SK-N-SH (cell line): ENCODE data around the gene LRP1-AS. TPM values are rescaled to one million over a fixed set of nuclear protein-coding genes. Genes with fewer than 3 reads are reported as not detected.
A peak's percentile ranks its signal among the peaks of the same experiment; 100 is the strongest.

Experiments
- CTCF ChIA-PET: fragments of 300-600, 350-600 bp; formaldehyde crosslinking; extraction: SDS; loops from one replicate; lab custom pipeline; 2021; lab: Yijun Ruan, JAX
- POLR2A ChIA-PET: fragments of 350-600 bp; sonication (Branson Sonifier 250); formaldehyde crosslinking; extraction: SDS; loops from one replicate; lab custom pipeline; 2020; ENCODE audit warnings: antibody characterized with exemption, inconsistent platforms; lab: Yijun Ruan, JAX
- DNase-seq: peaks from one replicate; pipeline ENCODE4 v3.0.0; 2012
- H2AFZ ChIP-seq: fragments of 200-600 bp; sonication (generic); 2 replicates; pipeline ENCODE4 v1.8.1; 2016; ENCODE audit warnings: antibody characterized with exemption, mild to moderate bottlenecking, low read depth
- H3F3A ChIP-seq: fragments of 200-600 bp; sonication (generic); replicated peaks from 2 replicates; pipeline ENCODE3; 2016; ENCODE audit warnings: antibody characterized with exemption, mild to moderate bottlenecking; ENCODE audit not compliant: insufficient read depth
- H3K27ac ChIP-seq, 2 experiments: fragments of 200-500 bp in 1 of 2; fragments of 200-600 bp in 1 of 2; sonication (Bioruptor generic) in 1 of 2; sonication (generic), shearing (Covaris generic) in 1 of 2; 2 replicates each; pipeline versions ENCODE4 v1.5.1 to v1.6.1; 2014 to 2016; ENCODE audit warnings: low read depth in 2 of 2, inconsistent platforms in 1 of 2, low read length in 1 of 2, mild to moderate bottlenecking in 1 of 2, mixed read lengths in 1 of 2
- H3K27me3 ChIP-seq: fragments of 200-600 bp; sonication (generic), shearing (Covaris generic); 2 replicates; pipeline ENCODE4 v1.6.1; 2016; ENCODE audit warnings: mixed run types; ENCODE audit not compliant: insufficient read depth
- H3K36me3 ChIP-seq, 2 experiments: fragments of 200-500 bp in 1 of 2; fragments of 200-600 bp in 1 of 2; sonication (Bioruptor generic) in 1 of 2; sonication (generic) in 1 of 2; replicated peaks in 1 of 2; 2 replicates each; pipeline versions ENCODE3 to v1.5.1; 2014 to 2016; ENCODE audit warnings: low read length in 1 of 2, mild to moderate bottlenecking in 1 of 2; ENCODE audit not compliant: insufficient read depth in 2 of 2, control insufficient read depth in 1 of 2
- H3K4me1 ChIP-seq, 2 experiments: fragments of 200-500 bp in 1 of 2; fragments of 200-600 bp in 1 of 2; sonication (Bioruptor generic) in 1 of 2; sonication (generic), shearing (Covaris generic) in 1 of 2; 2 replicates each; pipeline versions ENCODE4 v1.5.1 to v1.6.1; 2014 to 2016; ENCODE audit warnings: low read depth in 1 of 2, low read length in 1 of 2, mixed run types in 1 of 2; ENCODE audit not compliant: insufficient read depth in 2 of 2, control insufficient read depth in 1 of 2
- H3K4me2 ChIP-seq: fragments of 200-600 bp; sonication (generic), shearing (Covaris generic); 2 replicates; pipeline ENCODE4 v1.6.1; 2017; ENCODE audit warnings: mixed run types
- H3K4me3 ChIP-seq, 2 experiments: fragments of 200-500 bp in 1 of 2; fragments of 200-600 bp in 1 of 2; sonication (Bioruptor generic) in 1 of 2; sonication (generic), shearing (Covaris generic) in 1 of 2; 2 replicates each; pipeline versions ENCODE4 v1.5.1 to v1.8.1; 2014 to 2016; ENCODE audit warnings: low read depth in 2 of 2, inconsistent platforms in 1 of 2, low read length in 1 of 2, mild to moderate bottlenecking in 1 of 2, mixed read lengths in 1 of 2, moderate library complexity in 1 of 2
- H3K79me2 ChIP-seq: fragments of 200-600 bp; sonication (generic); 2 replicates; pipeline ENCODE4 v1.8.1; 2017; ENCODE audit warnings: mild to moderate bottlenecking; ENCODE audit not compliant: insufficient read depth
- H3K9ac ChIP-seq: fragments of 200-600 bp; sonication (generic); 2 replicates; pipeline ENCODE4 v1.6.1; 2017; ENCODE audit warnings: mixed run types
- H3K9me2 ChIP-seq: fragments of 200-600 bp; sonication (generic); 2 replicates; pipeline ENCODE4 v1.6.1; 2017; ENCODE audit warnings: mixed run types
- H3K9me3 ChIP-seq: fragments of 200-600 bp; sonication (generic); 2 replicates; pipeline ENCODE4 v1.6.1; 2017; ENCODE audit warnings: mixed run types, mild to moderate bottlenecking, moderate library complexity
- H4K20me1 ChIP-seq: fragments of 200-600 bp; sonication (generic); 2 replicates; pipeline ENCODE4 v1.6.1; 2017; ENCODE audit warnings: mild to moderate bottlenecking, mixed run types; ENCODE audit not compliant: insufficient read depth
- CHD2 ChIP-seq: fragments of 150-350 bp; IDR thresholded peaks from 2 replicates; pipeline ENCODE4 v1.6.1; 2018; ENCODE audit warnings: low read length; ENCODE audit not compliant: partially characterized antibody
- FOXM1 ChIP-seq: IDR thresholded peaks from 2 replicates; pipeline ENCODE4 v1.4.0; 2012; ENCODE audit warnings: low read depth, mild to moderate bottlenecking
- GATA2 ChIP-seq: sonication (generic); formaldehyde crosslinking; IDR thresholded peaks from 2 replicates; pipeline ENCODE4 v1.5.0; 2020; ENCODE audit warnings: mild to moderate bottlenecking, missing genetic modification reagents
- JUND ChIP-seq: IDR thresholded peaks from 2 replicates; pipeline ENCODE4 v1.4.0; 2012
- NRF1 ChIP-seq: IDR thresholded peaks from 2 replicates; pipeline ENCODE4 v1.6.1; 2012; ENCODE audit warnings: low read depth, mild to moderate bottlenecking, low read length
- POLR2AphosphoS5 ChIP-seq: IDR thresholded peaks from 2 replicates; pipeline ENCODE4 v1.6.1; 2012; ENCODE audit warnings: low read depth, low read length
- RAD21 ChIP-seq: IDR thresholded peaks from 2 replicates; pipeline ENCODE4 v1.6.1; 2012; ENCODE audit warnings: mild to moderate bottlenecking, low read length
- RCOR1 ChIP-seq: fragments of 150-350 bp; IDR thresholded peaks from 2 replicates; pipeline ENCODE4 v1.6.1; 2017; ENCODE audit warnings: antibody characterized with exemption, low read length
- RFX5 ChIP-seq: IDR thresholded peaks from 2 replicates; pipeline ENCODE4 v1.6.1; 2012; ENCODE audit warnings: mild to moderate bottlenecking, improper control_type of control experiment, low read length
- RXRA ChIP-seq: IDR thresholded peaks from 2 replicates; pipeline ENCODE4 v1.4.0; 2012; ENCODE audit warnings: low read depth, mild to moderate bottlenecking, borderline replicate concordance
- SIN3A ChIP-seq: IDR thresholded peaks from 2 replicates; pipeline ENCODE4 v1.6.1; 2012; ENCODE audit warnings: low read depth, mild to moderate bottlenecking, low read length, moderate library complexity, borderline replicate concordance
- SMC3 ChIP-seq: IDR thresholded peaks from 2 replicates; pipeline ENCODE4 v1.6.1; 2012; ENCODE audit warnings: low read depth, low read length, improper control_type of control experiment
- TAF1 ChIP-seq: IDR thresholded peaks from 2 replicates; pipeline ENCODE4 v1.6.1; 2012; ENCODE audit warnings: low read depth, mild to moderate bottlenecking, low read length, moderate library complexity, borderline replicate concordance
- TCF12 ChIP-seq: IDR thresholded peaks from 2 replicates; pipeline ENCODE4 v1.4.0; 2012
- YY1 ChIP-seq: IDR thresholded peaks from 2 replicates; pipeline ENCODE4 v1.4.0; 2012; ENCODE audit warnings: low read depth, mild to moderate bottlenecking
- WGBS: methylation state at CpG from one replicate; pipeline ENCODE4 v1.1.6; 2017; ENCODE audit warnings: low lambda C conversion rate; 5-methylcytosine and 5-hydroxymethylcytosine counted together
- polyA plus RNA-seq, 3 experiments: library from polyadenylated mRNA; depleted of rRNA; stranded (reverse); fragments of >200 nt; gene quantifications; 2 replicates each; pipeline ENCODE4 v1.2.3, GENCODE V29; 2012
- TF ChIP-seq, protein P1 (sequence below): fragments of 150-350 bp; IDR thresholded peaks from 2 replicates; pipeline ENCODE4 v1.6.1; 2016; ENCODE audit warnings: mild to moderate bottlenecking, low read depth, low read length
- TF ChIP-seq, protein P2 (sequence below): IDR thresholded peaks from 2 replicates; pipeline ENCODE4 v1.4.0; 2012; ENCODE audit warnings: low read depth
- TF ChIP-seq, protein P3 (sequence below): fragments of 200-600 bp; sonication (generic); IDR thresholded peaks from 2 replicates; pipeline ENCODE4 v1.6.1; 2017; ENCODE audit warnings: antibody characterized with exemption, mild to moderate bottlenecking, moderate library complexity
- TF ChIP-seq, protein P4 (sequence below): IDR thresholded peaks from 2 replicates; pipeline ENCODE4; 2012
- TF ChIP-seq, protein P5 (sequence below): fragments of 150-350 bp; IDR thresholded peaks from 2 replicates; pipeline ENCODE4 v1.6.1; 2017; ENCODE audit warnings: antibody characterized with exemption, low read length, low read depth, borderline replicate concordance

The LRP1-AS gene
- polyA plus RNA-seq, 1 of the 3 experiments (the other 2 are of a cell fraction) = not detected

DNA sequence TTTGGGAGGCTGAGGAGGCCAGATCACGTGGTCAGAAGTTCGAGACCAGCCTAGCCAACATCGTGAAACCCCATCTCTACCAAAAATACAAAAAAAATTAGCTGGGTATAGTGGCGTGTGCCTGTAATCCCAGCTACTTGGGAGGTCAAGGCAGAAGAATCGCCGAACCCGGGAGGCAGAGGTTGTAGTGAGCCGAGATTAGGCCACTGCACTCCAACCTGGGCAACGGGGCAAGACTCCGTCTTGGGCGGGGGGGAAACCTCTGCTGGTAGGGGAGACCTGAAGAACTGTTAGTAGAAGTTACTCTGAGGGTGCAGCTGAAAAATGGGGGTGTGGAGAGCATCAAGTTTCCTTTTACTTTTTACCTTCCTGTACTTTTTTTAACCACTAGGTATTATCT is 21.4 kb downstream of the LRP1-AS start:
- Histone ChIP-seq H3K4me1 (peaks cover 14 to 23% of the 10 kb centered on the region in 2 experiments), H3K4me3 (no peak overlapping the region), H3K9me3 (no peaks in the 10 kb centered on the region), H3K27ac (no peak overlapping the region), H3K36me3 (no peaks in the 10 kb centered on the region), H3K27me3 (no peaks in the 10 kb centered on the region), H3K9ac (no peak overlapping the region), H3F3A (peaks cover 5% of the 10 kb centered on the region), H3K9me2 (no peaks in the 10 kb centered on the region), H3K79me2 (peaks cover 26% of the 10 kb centered on the region), H3K4me2 (no peak overlapping the region), H2AFZ (no peak overlapping the region), H4K20me1 (peaks cover 12% of the 10 kb centered on the region; the same call in 1 of the 2 replicates)
- TF ChIP-seq, protein P1, sequence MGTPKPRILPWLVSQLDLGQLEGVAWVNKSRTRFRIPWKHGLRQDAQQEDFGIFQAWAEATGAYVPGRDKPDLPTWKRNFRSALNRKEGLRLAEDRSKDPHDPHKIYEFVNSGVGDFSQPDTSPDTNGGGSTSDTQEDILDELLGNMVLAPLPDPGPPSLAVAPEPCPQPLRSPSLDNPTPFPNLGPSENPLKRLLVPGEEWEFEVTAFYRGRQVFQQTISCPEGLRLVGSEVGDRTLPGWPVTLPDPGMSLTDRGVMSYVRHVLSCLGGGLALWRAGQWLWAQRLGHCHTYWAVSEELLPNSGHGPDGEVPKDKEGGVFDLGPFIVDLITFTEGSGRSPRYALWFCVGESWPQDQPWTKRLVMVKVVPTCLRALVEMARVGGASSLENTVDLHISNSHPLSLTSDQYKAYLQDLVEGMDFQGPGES = no peak
- no peak for TF ChIP-seq RCOR1
- TF ChIP-seq, protein P2, sequence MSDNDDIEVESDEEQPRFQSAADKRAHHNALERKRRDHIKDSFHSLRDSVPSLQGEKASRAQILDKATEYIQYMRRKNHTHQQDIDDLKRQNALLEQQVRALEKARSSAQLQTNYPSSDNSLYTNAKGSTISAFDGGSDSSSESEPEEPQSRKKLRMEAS = no peak
- TF ChIP-seq RXRA = no peak
- TF ChIP-seq RFX5 = no peak
- TF ChIP-seq YY1 = no peak
- TF ChIP-seq, protein P3, sequence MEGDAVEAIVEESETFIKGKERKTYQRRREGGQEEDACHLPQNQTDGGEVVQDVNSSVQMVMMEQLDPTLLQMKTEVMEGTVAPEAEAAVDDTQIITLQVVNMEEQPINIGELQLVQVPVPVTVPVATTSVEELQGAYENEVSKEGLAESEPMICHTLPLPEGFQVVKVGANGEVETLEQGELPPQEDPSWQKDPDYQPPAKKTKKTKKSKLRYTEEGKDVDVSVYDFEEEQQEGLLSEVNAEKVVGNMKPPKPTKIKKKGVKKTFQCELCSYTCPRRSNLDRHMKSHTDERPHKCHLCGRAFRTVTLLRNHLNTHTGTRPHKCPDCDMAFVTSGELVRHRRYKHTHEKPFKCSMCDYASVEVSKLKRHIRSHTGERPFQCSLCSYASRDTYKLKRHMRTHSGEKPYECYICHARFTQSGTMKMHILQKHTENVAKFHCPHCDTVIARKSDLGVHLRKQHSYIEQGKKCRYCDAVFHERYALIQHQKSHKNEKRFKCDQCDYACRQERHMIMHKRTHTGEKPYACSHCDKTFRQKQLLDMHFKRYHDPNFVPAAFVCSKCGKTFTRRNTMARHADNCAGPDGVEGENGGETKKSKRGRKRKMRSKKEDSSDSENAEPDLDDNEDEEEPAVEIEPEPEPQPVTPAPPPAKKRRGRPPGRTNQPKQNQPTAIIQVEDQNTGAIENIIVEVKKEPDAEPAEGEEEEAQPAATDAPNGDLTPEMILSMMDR = no peak
- TF ChIP-seq SMC3 = no peak
- TF ChIP-seq NRF1 = no peak
- no peak for TF ChIP-seq POLR2AphosphoS5
- no peak for TF ChIP-seq JUND
- CTCF ChIA-PET = interaction anchor here (0.9 to 23.5 kb wide), 16 partner anchors 9 to 118 kb away, joined by 3 to 643 read pairs (median 6); partner anchors contain the start of gene STAT6
- WGBS = 76% methylated on average over 11 of the region's 11 CpGs
- DNase-seq = no peak
- POLR2A ChIA-PET = interaction anchor here (2.1 to 3.4 kb wide), 2 partner anchors 48 to 57 kb away, joined by 7 to 23 read pairs; no protein-coding TSS in a partner anchor

DNA sequence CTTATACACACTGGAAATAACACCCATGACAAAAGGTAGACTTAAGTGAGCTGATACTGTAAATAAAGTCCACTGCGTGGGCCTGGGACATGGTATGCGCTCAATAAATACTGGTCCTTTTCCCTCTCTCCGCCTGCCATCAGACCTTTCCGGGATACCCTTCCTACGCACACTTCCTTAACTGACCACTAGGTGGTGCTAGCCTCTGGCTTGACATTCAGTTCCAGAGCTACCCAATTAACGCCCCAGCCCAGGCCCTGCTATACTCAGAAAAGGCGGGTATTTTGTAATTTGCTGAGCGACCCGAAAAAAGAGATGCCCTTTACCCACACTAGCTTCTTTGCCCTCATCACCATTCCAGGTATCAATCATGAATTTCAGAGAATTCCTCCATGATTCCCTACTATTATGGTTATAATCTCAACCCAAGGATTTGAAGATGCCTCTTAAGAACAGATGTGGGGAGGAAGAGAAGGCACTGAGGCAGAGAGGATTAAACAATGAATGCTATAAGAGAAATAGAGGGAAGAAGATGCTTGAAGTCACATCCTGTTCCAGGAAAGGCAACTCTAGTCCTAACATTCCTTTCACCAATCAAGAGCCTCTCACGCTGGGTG is 23.1 kb downstream of the LRP1-AS start:
- WGBS = 13% methylated on average over 10 of the region's 10 CpGs
- peaks cover 0 to 9% of the 10 kb centered on the region in 2 experiments; a peak in 2 of 4 replicates for H3K4me1 ChIP-seq
- H3K4me2 ChIP-seq = no peak overlapping the region
- no peaks in the 10 kb centered on the region for H4K20me1 ChIP-seq
- no peaks in the 10 kb centered on the region for H3K36me3 ChIP-seq
- H3F3A ChIP-seq = peaks cover 5% of the 10 kb centered on the region
- H3K79me2 ChIP-seq = peaks cover 9% of the 10 kb centered on the region
- no peaks in the 10 kb centered on the region for H3K9me3 ChIP-seq
- ChIA-PET CTCF (interaction anchor here (0.5 to 23.5 kb wide), 48 partner anchors 9 to 338 kb away, joined by 3 to 643 read pairs (median 5); partner anchors contain the start of genes GLI1, STAC3 and STAT6), POLR2A (interaction anchor here (0.5 to 1.3 kb wide), 4 partner anchors 52 to 484 kb away, joined by 3 read pairs; partner anchors contain the start of gene NACA)
- no peak overlapping the region for H2AFZ ChIP-seq
- DNase-seq = peak; percentile 80
- H3K27me3 ChIP-seq = no peaks in the 10 kb centered on the region
- no peaks in the 10 kb centered on the region for H3K9me2 ChIP-seq
- H3K4me3 ChIP-seq = no peak overlapping the region; a peak in 1 of 4 replicates
- no peak overlapping the region for H3K27ac ChIP-seq
- no peak overlapping the region for H3K9ac ChIP-seq
- TF ChIP-seq, protein P3 = peak; percentile 91
- TF ChIP-seq FOXM1 = no peak
- TF ChIP-seq TAF1 = no peak
- TF ChIP-seq, protein P4, sequence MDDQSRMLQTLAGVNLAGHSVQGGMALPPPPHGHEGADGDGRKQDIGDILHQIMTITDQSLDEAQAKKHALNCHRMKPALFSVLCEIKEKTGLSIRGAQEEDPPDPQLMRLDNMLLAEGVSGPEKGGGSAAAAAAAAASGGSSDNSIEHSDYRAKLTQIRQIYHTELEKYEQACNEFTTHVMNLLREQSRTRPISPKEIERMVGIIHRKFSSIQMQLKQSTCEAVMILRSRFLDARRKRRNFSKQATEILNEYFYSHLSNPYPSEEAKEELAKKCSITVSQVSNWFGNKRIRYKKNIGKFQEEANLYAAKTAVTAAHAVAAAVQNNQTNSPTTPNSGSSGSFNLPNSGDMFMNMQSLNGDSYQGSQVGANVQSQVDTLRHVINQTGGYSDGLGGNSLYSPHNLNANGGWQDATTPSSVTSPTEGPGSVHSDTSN = no peak
- no peak for TF ChIP-seq TCF12
- TF ChIP-seq SIN3A = no peak
- TF ChIP-seq CHD2 = no peak
- TF ChIP-seq, protein P5, sequence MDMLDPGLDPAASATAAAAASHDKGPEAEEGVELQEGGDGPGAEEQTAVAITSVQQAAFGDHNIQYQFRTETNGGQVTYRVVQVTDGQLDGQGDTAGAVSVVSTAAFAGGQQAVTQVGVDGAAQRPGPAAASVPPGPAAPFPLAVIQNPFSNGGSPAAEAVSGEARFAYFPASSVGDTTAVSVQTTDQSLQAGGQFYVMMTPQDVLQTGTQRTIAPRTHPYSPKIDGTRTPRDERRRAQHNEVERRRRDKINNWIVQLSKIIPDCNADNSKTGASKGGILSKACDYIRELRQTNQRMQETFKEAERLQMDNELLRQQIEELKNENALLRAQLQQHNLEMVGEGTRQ = no peak
- TF ChIP-seq RXRA = no peak
- no peak for TF ChIP-seq GATA2 (CRISPR knock-in tag)
- TF ChIP-seq RAD21 = peak; percentile 91
